NCI-H2171 (cell line): Measurements from ENCODE around the gene ZNF778.
"Not testable (repeated sequence)": the region's sequence is repeated elsewhere in the genome, so short reads cannot be mapped to it uniquely, and the experiment has no call there.

Source experiments
- DNase-seq: peaks from one replicate; lab custom pipeline; 2025; lab: John Stamatoyannopoulos, UW

Gene ZNF778

GRCh38 chr16:89183463-89183862, 34.0 kb upstream of the ZNF778 start:
- DNase-seq = no peak

GRCh38 chr16:89183975-89184676, 33.4 kb upstream of the ZNF778 start:
- no peak for DNase-seq

GRCh38 chr16:89184677-89184932, 32.9 kb upstream of the ZNF778 start:
- DNase-seq = no peak

- DNase-seq = no peak
Observed at GRCh38 chr16:89184933-89185794, 32.3 kb upstream of the ZNF778 start.

GRCh38 chr16:89185887-89186592, 31.5 kb upstream of the ZNF778 start:
- not testable (repeated sequence) for DNase-seq

GRCh38 chr16:89186593-89187031, 30.9 kb upstream of the ZNF778 start:
- not testable (repeated sequence) for DNase-seq

GRCh38 chr16:89187032-89187769, 30.3 kb upstream of the ZNF778 start:
- DNase-seq = no peak

- no peak for DNase-seq
Observed at GRCh38 chr16:89187770-89188392, 29.6 kb upstream of the ZNF778 start.

- not testable (repeated sequence) for DNase-seq
Observed at GRCh38 chr16:89188471-89189357, 28.8 kb upstream of the ZNF778 start.

- no peak for DNase-seq
Observed at GRCh38 chr16:89189358-89190025, 28.0 kb upstream of the ZNF778 start.

GRCh38 chr16:89190150-89190958, 27.1 kb upstream of the ZNF778 start:
- DNase-seq = no peak

- DNase-seq = no peak
Observed at GRCh38 chr16:89191033-89191900, 26.2 kb upstream of the ZNF778 start.

GRCh38 chr16:89191901-89192185, 25.7 kb upstream of the ZNF778 start:
- no peak for DNase-seq

- peak; percentile 46 for DNase-seq
Observed at GRCh38 chr16:89192186-89192955, 25.1 kb upstream of the ZNF778 start.

GRCh38 chr16:89192956-89193575, 24.4 kb upstream of the ZNF778 start:
- no peak for DNase-seq

- no peak for DNase-seq
Observed at GRCh38 chr16:89193576-89194293, 23.8 kb upstream of the ZNF778 start.
